Measurements from ENCODE around the gene CHRND. TPM values are rescaled to one million over a fixed set of nuclear protein-coding genes. Genes with fewer than 3 reads are reported as not detected.

CHRND gene
- total and polyA plus RNA-seq, 2 of the 13 experiments (the other 11 are each of a cell fraction or from before 2014, with no cell fraction given) = 0.18 TPM; not detected in 1

GRCh38 chr2:232523682-232524597 lies 2.0 kb upstream of the CHRND start (continued):
- TF ChIP-seq GRHL1 (CRISPR knock-in tag; conservative IDR thresholded peaks at IDR 0.05) (no peak), ZFP36 (IDR thresholded peaks at IDR 0.05; ENCODE audit: borderline replicate concordance, low read depth, low read length, partially characterized antibody) (no peak), SNRNP70 (IDR thresholded peaks at IDR 0.05; ENCODE audit: low read depth, low read length) (no peak), RAD21 (CRISPR knock-in tag; IDR thresholded peaks at IDR 0.05) (peak; percentile 37), CSRNP1 (CRISPR knock-in tag; IDR thresholded peaks at IDR 0.05) (no peak), ZNF567 (CRISPR knock-in tag; IDR thresholded peaks at IDR 0.05; ENCODE audit: borderline replicate concordance) (no peak), FOXJ3 (CRISPR knock-in tag; IDR thresholded peaks at IDR 0.05; ENCODE audit: borderline replicate concordance) (no peak), BCL6 (CRISPR knock-in tag; IDR thresholded peaks at IDR 0.05) (peak; percentile 29; the same call in 1 of the 2 replicates), ZBTB33 (CRISPR knock-in tag; IDR thresholded peaks at IDR 0.05) (no peak), GATAD1 (CRISPR knock-in tag; IDR thresholded peaks at IDR 0.05) (0 out of 2 replicates have a peak, but pooled peaks have one; percentile 25), HNRNPLL (IDR thresholded peaks at IDR 0.05; ENCODE audit: low read depth, low read length, poor library complexity, severe bottlenecking) (peak; percentile 58), PHF21A (CRISPR knock-in tag; IDR thresholded peaks at IDR 0.05) (0 out of 2 replicates have a peak, but pooled peaks have one; percentile 39), ZNF746 (CRISPR knock-in tag; IDR thresholded peaks at IDR 0.05) (no peak), ZNF792 (CRISPR knock-in tag; IDR thresholded peaks at IDR 0.05) (no peak), ZBTB37 (CRISPR knock-in tag; IDR thresholded peaks at IDR 0.05) (no peak)
